Suprapubic skin (tissue), 3 donors: Measurements from ENCODE around the gene SUSD6.

ENCODE experiments used
- CTCF ChIP-seq, 2 donors: fragments of 200-600 bp in 1 of 2; fragments of 450-650 bp in 1 of 2; sonication (generic) in 1 of 2; IDR thresholded peaks; one replicate each; pipeline ENCODE4 v1.5.1; 2016 to 2019; ENCODE audit warnings: antibody characterized with exemption in 2 of 2, mild to moderate bottlenecking in 1 of 2, moderate library complexity in 1 of 2
- EP300 ChIP-seq: sonication (generic); formaldehyde crosslinking; IDR thresholded peaks from one replicate; pipeline ENCODE4 v1.6.1; 2017; ENCODE audit warnings: antibody characterized with exemption
- POLR2A ChIP-seq, 2 donors: fragments of 450-650 bp; IDR thresholded peaks; one replicate each; pipeline ENCODE4 v1.6.1; 2017; ENCODE audit warnings: antibody characterized with exemption in 2 of 2, mild to moderate bottlenecking in 2 of 2, moderate library complexity in 2 of 2

- no peak for TF ChIP-seq EP300
- no peak for TF ChIP-seq CTCF (IDR thresholded peaks at IDR 0.05)
- TF ChIP-seq POLR2A (IDR thresholded peaks at IDR 0.05) = no peak
Measured at GRCh38 chr14:69593018-69593677, 18.2 kb upstream of the SUSD6 start.
